ENCODE results near the gene TTLL5. TPM values are rescaled to one million over a fixed set of nuclear protein-coding genes. Genes with fewer than 3 reads are reported as not detected.
A peak's percentile ranks its signal among the peaks of the same experiment; 100 is the strongest.

The TTLL5 gene
- total RNA-seq, 1 donor from 2014 or later, result 20.4 TPM

DNA sequence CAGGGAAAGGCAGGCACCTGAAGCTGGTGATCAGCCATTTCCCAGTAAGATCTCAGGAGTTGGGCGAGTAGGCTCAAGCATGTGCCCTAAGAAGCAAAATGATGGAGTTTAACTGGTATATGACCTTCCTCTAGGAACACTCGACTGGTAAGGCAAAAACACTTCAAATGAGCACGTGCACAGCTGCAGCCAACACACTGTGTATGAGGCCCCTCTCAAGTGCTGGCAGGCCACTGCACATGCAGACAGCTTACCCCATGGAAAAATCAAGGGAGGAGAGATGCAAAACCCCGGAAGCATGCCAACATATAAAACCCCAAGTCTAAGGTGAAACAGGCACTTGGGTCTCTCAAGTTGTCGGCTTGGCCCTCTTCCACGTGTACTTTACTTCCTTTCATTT lies 39.2 kb downstream of the TTLL5 start:
- no peak for DNase-seq (ENCODE audit: low read depth in 2 of 2)

DNA sequence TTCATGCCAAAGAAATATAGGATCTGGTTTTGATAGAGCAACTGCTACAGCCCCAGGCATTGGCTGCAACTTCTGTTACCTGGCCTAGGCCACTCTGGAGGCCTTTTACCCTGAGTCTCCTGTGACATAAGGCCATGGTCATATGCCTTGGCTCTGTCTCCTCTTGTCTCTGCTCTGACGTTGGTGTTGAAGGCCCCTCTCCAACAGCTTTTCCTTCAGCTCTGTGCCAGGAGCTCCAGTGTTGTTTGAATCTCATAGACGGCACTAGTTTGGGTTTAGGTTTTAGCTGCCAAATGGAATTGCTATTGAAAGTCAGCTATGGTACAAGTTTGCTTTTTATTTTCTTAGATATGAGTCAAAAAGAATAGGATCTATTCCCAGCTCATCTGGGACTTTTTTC lies 41.1 kb downstream of the TTLL5 start:
- DNase-seq (ENCODE audit: low read depth in 2 of 2), result no peak

- peak in 1 of 2 donors; percentile 29 for DNase-seq (ENCODE audit: low read depth in 2 of 2)
These were observed 41.7 kb downstream of the TTLL5 start for GRCh38 chr14:75702616-75703261.

- DNase-seq (ENCODE audit: low read depth in 2 of 2), result no peak
These were observed 42.4 kb downstream of the TTLL5 start for GRCh38 chr14:75703467-75703866.

DNA sequence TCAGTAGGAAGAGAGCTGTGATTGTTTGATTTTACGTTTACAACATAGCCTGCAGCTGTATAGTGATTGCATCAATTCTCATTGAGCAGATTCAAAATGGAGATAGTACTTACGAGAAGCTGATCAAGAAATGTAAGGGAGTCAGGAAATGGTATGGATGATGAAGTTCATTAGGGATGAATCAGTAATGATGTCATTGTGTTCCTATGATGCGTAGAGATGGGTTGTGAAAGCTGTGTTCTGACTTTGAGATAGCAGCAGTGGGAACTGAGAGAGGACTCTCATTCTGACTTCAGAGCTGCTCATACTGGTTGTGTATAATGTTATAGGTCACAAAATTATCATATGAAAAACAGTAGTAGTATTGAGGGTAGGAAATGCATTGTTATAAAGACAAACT lies 44.0 kb downstream of the TTLL5 start:
- no peak for DNase-seq (ENCODE audit: low read depth in 2 of 2)

DNA sequence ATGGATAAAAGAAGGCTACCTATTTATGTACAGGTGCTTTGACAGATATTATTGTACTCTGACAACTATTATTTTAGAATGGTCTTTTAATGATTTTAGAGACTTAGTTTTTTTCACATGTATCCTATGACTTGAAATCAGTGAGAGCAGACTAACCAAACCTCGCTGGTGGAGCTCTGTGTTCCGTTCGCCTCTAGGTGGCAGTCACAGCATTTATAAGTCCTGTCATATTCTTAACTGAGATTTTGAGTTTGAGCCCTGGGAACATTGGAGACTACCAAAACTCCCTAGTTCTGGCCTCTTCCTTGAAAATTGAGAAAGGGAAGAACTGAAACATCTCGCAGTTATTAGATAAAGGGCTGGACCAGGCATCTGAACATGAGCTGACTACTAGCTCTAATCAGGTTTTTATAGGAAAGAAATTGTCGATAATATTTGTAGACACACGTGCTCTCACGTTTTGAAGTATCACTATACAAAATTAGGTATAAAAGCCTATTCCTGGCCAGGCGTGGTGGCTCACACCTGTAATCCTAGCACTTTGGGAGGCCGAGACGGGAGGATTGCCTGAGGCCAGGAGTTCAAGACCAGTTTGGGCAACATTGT lies 48.3 kb downstream of the TTLL5 start:
- DNase-seq (ENCODE audit: low read depth in 2 of 2), result peak; percentile 85 to 91

DNA sequence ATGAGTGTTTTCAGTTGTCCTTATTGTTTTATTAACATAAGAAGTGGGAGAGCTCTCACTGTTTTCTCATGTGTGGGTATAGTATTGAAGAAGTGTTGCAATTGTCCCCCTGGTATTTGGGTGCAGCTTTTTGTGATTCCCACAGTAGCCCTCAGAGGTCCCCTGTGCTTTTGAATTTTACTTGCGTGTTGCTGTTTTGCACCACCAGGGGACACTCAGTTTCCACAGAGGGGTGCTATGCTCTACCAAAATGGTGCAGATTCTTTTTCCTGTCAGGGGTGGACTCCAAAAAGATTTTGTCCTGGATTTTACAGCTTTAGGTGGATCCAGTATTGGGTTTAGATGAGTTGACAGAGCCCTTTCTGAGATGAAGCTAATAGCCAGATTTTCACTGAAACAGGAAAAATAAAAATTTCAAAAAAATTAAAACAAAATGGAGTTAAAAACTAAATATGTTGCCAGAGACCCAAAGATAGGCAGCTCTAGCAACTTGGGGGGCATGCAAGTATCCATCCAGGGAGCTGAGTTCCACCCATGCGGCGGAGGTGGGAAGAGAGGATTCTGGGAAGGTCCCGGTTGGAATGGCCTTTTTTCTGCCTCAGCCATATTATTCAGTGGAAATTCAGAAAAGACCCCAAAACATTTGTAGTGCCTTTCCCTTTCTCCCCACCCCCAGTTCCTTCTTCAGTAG lies 50.2 kb downstream of the TTLL5 start:
- DNase-seq (ENCODE audit: low read depth in 2 of 2), result peak; percentile 58 to 74

- DNase-seq (ENCODE audit: low read depth in 2 of 2), result peak; percentile 39 to 87
These were observed 50.8 kb downstream of the TTLL5 start for GRCh38 chr14:75711796-75712211.

DNA sequence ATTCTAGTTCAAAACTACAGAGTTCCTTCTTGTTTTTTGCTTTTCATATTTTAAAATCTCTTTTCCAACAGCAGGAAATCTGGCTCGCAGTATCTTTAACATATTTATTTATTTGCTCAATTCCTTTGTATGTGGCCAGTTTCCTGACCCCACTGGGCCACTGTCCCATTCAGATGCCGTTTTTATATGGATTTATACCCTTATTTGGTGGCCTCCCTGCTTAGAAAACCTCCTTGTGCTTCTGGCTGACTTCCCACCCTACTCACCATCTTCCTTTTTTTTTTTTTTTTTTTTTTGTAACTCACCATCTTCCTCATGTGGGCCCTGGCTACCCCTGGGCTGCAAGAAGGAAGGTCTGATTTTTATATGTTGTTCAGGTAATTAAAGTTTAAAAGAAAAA lies 53.9 kb downstream of the TTLL5 start:
- peak; percentile 12 to 34 for DNase-seq (ENCODE audit: low read depth in 2 of 2)

- no peak for DNase-seq (ENCODE audit: low read depth in 2 of 2)
These were observed 55.1 kb downstream of the TTLL5 start for GRCh38 chr14:75715926-75716780.

- no peak for DNase-seq (ENCODE audit: low read depth in 2 of 2)
These were observed 56.7 kb downstream of the TTLL5 start for GRCh38 chr14:75717729-75718128.

DNA sequence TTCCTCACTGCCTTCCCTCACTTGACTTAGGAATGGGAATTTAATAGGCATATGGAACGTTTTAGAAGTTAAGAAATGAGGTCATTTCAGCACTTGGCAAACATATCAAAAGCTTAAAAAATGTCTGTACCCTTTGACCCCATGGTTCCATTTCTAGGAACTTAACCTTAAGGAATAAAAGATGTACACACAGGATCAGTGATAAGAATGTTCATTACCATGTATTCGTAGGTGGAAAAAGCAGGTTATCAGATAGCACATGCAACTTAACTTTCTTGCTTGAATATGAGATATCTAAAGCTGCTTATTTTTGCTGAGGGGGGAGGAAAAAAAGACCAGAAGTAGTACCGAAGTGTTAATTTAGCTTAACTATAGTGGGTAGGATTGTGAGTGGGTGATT lies 57.2 kb downstream of the TTLL5 start:
- DNase-seq (ENCODE audit: low read depth in 2 of 2), result no peak

DNA sequence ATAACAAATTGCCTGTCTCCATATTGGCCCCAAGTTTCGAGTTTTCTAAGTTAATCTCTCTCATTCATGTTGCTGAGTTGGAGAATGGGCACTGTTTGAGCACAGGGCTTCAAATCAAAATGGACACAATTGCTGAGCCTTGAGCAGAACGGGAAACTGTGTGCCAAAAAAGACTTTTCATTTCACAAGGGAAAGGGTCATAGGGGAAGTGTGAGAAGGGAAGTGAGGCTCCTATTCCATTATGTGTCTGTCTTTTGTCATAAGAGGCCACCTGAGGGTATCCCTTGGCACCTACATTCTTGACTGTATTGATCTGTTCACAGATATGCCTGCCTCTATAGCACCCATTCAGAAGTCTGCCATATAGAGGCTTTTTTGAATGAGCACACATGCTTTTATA lies 59.1 kb downstream of the TTLL5 start:
- DNase-seq (ENCODE audit: low read depth in 2 of 2), result no peak

DNA sequence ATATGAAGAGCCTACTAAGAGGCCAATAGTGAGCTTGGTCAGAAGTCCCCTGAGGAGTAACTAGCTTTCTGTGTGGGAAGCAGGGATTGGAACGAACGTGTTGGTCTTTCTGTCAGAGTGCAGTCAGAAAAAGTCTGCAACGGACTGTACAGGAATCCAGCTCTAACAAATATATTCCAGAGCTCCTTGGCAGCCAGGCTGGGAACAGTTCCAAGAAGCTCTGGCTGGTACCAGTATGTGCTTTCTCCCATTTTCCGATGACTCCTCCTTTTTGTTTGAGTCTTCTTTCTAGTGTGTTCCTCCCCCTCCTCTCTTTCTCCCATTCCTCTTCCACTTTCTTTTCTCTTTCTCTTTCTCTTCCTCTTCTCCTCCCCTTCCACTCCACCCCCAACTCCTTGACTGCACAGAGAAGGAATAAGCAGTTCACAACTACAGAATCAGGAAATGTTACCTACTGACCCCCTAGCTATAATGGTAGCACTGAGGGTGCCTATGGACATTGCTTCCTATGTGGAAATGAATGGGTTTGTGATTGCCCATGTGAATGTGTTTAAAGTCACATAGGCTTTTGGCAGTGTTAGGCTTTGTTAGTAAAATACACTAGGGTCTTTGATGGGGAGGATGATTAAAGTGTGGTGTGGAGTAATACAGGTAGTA lies 59.9 kb downstream of the TTLL5 start:
- DNase-seq (ENCODE audit: low read depth in 2 of 2), result peak; percentile 20 to 65

- peak in 1 of 2 donors; percentile 2 for DNase-seq (ENCODE audit: low read depth in 2 of 2)
These were observed 62.7 kb downstream of the TTLL5 start for GRCh38 chr14:75723716-75724115.

DNA sequence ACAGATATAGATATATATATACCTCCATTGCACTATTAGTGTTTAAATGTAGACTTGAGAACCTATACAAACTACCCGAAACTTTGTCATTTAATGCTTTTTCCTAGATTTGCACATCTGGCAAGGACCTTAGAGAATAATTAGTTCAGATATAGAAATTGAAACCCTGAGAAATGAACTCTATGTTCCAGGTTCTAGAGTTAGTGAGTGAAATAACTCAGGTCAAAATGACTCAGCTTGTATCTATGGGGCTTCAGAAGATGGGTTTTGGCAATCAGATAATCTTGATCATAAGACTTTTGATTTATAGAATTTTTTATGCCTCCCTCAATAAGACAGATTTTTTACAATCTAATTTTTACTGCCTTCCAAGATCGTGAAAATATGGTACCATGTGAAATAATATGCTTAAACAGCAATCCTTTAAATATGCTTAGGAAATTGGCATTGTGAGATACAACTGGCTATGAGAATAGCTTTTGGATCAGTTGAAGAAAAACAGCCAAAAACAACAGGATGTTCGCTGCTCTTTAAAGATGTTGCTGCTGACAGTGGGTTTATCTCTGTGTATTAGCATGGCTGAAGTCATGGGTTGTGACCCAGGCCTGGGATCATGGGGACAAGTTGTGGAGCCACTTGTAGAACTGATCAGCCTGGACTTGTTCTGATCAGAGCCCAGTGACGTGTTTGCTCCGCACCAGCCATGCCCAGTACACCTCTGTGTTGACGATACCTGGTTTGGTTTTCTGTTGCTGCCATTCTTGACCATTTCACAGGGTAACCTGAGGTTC lies 63.6 kb downstream of the TTLL5 start:
- DNase-seq (ENCODE audit: low read depth in 2 of 2), result peak in 1 of 2 donors; percentile 67

- peak; percentile 28 to 51 for DNase-seq (ENCODE audit: low read depth in 2 of 2)
These were observed 64.4 kb downstream of the TTLL5 start for GRCh38 chr14:75725481-75725880.

GRCh38 chr14:75726321-75726720 lies 65.3 kb downstream of the TTLL5 start:
- no peak for DNase-seq (ENCODE audit: low read depth in 2 of 2)

GRCh38 chr14:75727124-75727523 lies 66.1 kb downstream of the TTLL5 start:
- no peak for DNase-seq (ENCODE audit: low read depth in 2 of 2)

GRCh38 chr14:75732888-75733287 lies 71.8 kb downstream of the TTLL5 start:
- DNase-seq (ENCODE audit: low read depth in 2 of 2), result no peak

DNA sequence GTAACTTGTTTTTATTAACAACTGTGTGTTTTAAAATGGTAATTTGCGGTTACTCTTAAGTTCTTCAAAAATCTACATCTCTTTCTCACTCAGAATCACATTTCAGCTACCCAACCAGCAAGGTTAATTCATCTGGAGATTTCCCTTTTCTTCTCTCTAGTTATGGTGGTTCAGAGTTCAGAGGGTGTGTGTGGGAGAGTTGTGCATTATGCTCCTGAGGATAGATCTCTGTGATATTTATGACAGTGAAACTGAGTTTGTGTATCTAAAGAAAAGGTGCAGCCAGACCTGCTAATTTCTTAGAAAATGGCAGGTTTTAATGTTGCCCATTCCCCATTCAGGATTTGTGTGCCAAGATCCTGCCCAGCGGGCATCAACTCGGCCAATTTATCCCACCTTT lies 73.8 kb downstream of the TTLL5 start:
- no peak for DNase-seq (ENCODE audit: low read depth in 2 of 2)
